ENCODE results near the gene RAD18.

DNA sequence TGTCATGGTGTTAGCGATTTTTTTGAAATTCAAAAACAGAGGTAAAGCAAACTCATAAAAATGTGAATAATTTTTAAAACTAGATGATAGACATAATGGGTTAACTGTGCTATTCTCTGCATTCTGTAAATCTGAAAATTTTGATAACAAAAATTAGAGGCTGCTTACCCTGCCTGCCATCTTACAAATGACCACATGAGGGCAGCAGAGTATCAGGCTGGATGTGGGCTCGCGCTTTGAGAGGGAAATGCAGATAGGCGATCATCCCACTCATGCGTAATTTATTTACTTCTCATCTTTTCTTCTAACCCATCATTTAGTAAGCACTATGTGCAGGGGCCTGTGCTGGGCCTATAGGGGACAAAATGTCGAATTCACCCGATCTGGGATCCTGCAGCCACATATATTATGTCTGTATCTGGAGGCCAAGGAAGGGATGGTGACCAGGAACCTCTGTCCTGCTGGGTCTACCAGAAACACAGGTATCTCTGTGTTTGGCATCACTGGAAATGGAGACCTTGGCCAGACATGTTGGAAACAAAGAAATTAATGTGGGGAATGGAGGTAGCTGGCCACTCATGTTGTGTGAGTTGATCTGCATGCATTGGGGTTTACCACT lies 7.8 kb upstream of the RAD18 start:
- TF ChIP-seq, protein P1, sequence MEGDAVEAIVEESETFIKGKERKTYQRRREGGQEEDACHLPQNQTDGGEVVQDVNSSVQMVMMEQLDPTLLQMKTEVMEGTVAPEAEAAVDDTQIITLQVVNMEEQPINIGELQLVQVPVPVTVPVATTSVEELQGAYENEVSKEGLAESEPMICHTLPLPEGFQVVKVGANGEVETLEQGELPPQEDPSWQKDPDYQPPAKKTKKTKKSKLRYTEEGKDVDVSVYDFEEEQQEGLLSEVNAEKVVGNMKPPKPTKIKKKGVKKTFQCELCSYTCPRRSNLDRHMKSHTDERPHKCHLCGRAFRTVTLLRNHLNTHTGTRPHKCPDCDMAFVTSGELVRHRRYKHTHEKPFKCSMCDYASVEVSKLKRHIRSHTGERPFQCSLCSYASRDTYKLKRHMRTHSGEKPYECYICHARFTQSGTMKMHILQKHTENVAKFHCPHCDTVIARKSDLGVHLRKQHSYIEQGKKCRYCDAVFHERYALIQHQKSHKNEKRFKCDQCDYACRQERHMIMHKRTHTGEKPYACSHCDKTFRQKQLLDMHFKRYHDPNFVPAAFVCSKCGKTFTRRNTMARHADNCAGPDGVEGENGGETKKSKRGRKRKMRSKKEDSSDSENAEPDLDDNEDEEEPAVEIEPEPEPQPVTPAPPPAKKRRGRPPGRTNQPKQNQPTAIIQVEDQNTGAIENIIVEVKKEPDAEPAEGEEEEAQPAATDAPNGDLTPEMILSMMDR (IDR thresholded peaks at IDR 0.05) = peak; percentile 93
- TF ChIP-seq, protein P2, sequence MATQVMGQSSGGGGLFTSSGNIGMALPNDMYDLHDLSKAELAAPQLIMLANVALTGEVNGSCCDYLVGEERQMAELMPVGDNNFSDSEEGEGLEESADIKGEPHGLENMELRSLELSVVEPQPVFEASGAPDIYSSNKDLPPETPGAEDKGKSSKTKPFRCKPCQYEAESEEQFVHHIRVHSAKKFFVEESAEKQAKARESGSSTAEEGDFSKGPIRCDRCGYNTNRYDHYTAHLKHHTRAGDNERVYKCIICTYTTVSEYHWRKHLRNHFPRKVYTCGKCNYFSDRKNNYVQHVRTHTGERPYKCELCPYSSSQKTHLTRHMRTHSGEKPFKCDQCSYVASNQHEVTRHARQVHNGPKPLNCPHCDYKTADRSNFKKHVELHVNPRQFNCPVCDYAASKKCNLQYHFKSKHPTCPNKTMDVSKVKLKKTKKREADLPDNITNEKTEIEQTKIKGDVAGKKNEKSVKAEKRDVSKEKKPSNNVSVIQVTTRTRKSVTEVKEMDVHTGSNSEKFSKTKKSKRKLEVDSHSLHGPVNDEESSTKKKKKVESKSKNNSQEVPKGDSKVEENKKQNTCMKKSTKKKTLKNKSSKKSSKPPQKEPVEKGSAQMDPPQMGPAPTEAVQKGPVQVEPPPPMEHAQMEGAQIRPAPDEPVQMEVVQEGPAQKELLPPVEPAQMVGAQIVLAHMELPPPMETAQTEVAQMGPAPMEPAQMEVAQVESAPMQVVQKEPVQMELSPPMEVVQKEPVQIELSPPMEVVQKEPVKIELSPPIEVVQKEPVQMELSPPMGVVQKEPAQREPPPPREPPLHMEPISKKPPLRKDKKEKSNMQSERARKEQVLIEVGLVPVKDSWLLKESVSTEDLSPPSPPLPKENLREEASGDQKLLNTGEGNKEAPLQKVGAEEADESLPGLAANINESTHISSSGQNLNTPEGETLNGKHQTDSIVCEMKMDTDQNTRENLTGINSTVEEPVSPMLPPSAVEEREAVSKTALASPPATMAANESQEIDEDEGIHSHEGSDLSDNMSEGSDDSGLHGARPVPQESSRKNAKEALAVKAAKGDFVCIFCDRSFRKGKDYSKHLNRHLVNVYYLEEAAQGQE (IDR thresholded peaks at IDR 0.05; ENCODE audit: insufficient read depth in 1 of 2, low read depth in 2 of 2, low read length in 1 of 2) = no peak

Data from Panc1 (cell line).